ENCODE results near the gene ARHGAP32.

DNA sequence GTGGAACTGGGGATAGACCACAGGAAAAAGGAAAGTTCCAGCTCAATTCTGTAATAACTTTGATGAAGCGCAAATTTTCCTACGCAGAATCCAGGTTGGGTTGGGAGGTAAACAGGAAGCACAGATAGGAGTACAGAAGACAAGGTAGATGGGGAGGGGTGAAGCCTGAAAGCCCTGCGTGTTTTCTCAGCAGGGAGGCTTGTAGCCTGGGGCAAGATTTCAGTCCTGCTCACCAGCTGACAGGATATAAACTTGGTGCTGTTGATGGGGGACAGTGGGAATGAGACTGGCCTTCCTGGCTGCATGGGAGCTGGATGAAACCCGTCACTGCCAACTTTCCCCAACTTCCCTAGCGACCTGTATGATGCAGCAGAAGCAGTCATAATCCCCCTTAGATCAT, 114.9 kb downstream of the ARHGAP32 start:
- TF ChIP-seq CTCF (IDR thresholded peaks at IDR 0.05): no peak
- TF ChIP-seq EP300 (IDR thresholded peaks at IDR 0.05): no peak
- no peak for TF ChIP-seq POLR2A (IDR thresholded peaks at IDR 0.05)
